Vagina (tissue), 2 donors: ENCODE data around the gene TMEM184B.
A peak's percentile ranks its signal among the peaks of the same experiment; 100 is the strongest.

ENCODE experiments used
- POLR2A ChIP-seq, 2 donors: fragments of 450-650 bp; IDR thresholded peaks; one replicate each; pipeline ENCODE4 v1.6.1; 2017; ENCODE audit warnings: antibody characterized with exemption in 2 of 2, mild to moderate bottlenecking in 2 of 2, moderate library complexity in 2 of 2
- POLR2AphosphoS5 ChIP-seq, 2 donors: sonication (generic); formaldehyde crosslinking; IDR thresholded peaks; one replicate each; pipeline ENCODE4 v1.9.0; 2017; ENCODE audit warnings: antibody characterized with exemption in 2 of 2, mild to moderate bottlenecking in 2 of 2, low read depth in 1 of 2; ENCODE audit not compliant: insufficient read depth in 1 of 2
- TF ChIP-seq, protein P1 (sequence below), 3 experiments: fragments of 450-650 bp in 2 of 3; fragments of 200-600 bp in 1 of 3; sonication (generic) in 1 of 3; IDR thresholded peaks; one replicate each; pipeline ENCODE4 v1.5.1; 2017 to 2019; ENCODE audit warnings: antibody characterized with exemption in 3 of 3, mild to moderate bottlenecking in 2 of 3, moderate library complexity in 2 of 3

DNA sequence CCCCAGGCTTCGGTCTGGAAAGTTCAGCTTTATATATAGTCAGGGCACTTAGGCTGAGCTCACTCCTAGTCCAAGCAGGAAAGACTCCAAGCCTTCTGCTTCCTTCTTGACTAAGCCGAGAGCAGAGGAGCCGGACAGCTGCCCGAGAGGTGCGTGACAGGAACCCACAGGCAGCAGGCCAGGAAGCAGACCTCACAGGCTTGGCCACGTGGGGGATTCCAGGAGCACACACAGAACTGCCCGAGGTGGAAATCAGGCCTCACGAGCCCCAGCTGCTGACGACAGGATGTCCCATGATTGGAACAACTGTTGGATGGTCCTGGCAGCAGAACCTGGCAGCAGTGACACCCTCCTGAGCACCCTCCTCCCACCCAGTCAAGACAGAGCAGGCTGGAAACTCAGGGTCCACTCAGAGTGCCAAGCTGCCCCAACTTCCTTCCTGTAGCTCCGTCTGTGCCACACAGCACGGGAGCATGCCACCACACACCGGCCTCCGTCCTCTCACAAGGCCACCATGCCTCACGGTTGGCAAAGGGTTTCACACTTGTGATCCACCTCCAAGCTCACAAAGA lies 96.6 kb downstream of the TMEM184B start:
- TF ChIP-seq, protein P1, sequence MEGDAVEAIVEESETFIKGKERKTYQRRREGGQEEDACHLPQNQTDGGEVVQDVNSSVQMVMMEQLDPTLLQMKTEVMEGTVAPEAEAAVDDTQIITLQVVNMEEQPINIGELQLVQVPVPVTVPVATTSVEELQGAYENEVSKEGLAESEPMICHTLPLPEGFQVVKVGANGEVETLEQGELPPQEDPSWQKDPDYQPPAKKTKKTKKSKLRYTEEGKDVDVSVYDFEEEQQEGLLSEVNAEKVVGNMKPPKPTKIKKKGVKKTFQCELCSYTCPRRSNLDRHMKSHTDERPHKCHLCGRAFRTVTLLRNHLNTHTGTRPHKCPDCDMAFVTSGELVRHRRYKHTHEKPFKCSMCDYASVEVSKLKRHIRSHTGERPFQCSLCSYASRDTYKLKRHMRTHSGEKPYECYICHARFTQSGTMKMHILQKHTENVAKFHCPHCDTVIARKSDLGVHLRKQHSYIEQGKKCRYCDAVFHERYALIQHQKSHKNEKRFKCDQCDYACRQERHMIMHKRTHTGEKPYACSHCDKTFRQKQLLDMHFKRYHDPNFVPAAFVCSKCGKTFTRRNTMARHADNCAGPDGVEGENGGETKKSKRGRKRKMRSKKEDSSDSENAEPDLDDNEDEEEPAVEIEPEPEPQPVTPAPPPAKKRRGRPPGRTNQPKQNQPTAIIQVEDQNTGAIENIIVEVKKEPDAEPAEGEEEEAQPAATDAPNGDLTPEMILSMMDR (IDR thresholded peaks at IDR 0.05): no peak
- TF ChIP-seq POLR2A (IDR thresholded peaks at IDR 0.05) (no peak), POLR2AphosphoS5 (IDR thresholded peaks at IDR 0.05; ENCODE audit: insufficient read depth in 1 of 2, low read depth in 1 of 2) (peak; percentile 82 to 91)
